ENCODE measurements around the gene SLC25A22. TPM values are rescaled to one million over a fixed set of nuclear protein-coding genes. Genes with fewer than 3 reads are reported as not detected.

SLC25A22 gene
- 10 to 100 TPM; 10.2 TPM for polyA plus RNA-seq

DNA sequence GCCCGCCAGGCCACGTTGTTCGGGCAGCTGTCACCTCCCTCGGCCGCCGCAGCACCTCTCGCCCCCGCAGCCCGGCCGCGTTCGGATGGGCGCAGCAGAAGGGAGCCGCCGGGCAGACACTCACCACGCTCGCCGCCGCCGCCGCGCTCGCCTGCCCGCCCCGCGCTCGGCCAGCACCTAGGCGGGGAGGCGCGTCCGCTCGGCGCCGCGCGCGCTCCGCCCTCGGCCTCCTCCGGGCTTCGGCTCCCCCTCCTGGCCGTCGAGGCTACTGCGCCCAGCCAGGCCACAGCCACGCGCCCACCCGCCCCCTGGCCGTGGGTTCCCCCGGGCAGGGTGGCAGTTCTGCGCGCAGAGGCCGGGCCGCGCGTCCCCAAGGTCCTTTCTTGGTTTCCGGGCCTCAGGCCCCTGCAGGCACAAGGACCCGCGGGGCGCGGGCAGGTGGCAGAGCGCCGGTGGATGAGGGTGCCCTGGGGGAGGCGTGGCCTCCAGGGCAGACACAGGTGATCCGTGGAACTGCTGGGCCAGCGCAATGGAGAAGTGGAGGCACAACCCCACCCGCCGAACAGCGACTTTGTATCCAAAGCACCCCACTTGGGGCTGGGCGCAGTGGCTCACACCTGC lies at the start of gene SLC25A22:
Gene SLC25A22 (minus strand): TSS at position 189 of the 621 bp plus-strand sequence. CDS start 3,275 bp downstream, outside the sequence.
- Histone ChIP-seq H3K36me3 (ENCODE audit: control insufficient read depth in 2 of 2, insufficient read depth in 2 of 2, low read length in 1 of 2) (peaks cover 0 to 34% of the 10 kb centered on the region in 2 donors), H3K4me3 (ENCODE audit: low read depth in 1 of 2, low read length in 2 of 2) (peak within 1 kb of the TSS; percentile 51 to 68), H3K9me3 (ENCODE audit: control insufficient read depth in 2 of 2, insufficient read depth in 1 of 2, low read depth in 1 of 2, low read length in 1 of 2) (no peaks in the 10 kb centered on the region), H3K27ac (ENCODE audit: low read depth in 2 of 2, low read length in 1 of 2) (peak within 1 kb of the TSS; percentile 87 to 89), H3K4me1 (ENCODE audit: control insufficient read depth in 2 of 2, insufficient read depth in 2 of 2, low read length in 1 of 2) (peaks cover 6 to 26% of the 10 kb centered on the region in 2 donors), H3K27me3 (ENCODE audit: control insufficient read depth in 1 of 2, insufficient read depth in 2 of 2, low read length in 2 of 2) (no peaks in the 10 kb centered on the region)
- WGBS, 2 donors = 3 to 4% methylated on average over 55 to 69 of the region's 69 CpGs

GRCh38 chr11:847876-848275 lies 49.8 kb upstream of the SLC25A22 start:
- Histone ChIP-seq H3K27me3 (ENCODE audit: control insufficient read depth in 1 of 2, insufficient read depth in 2 of 2, low read length in 2 of 2) (peaks cover 0 to 5% of the 10 kb centered on the region in 2 donors), H3K9me3 (ENCODE audit: control insufficient read depth in 2 of 2, insufficient read depth in 1 of 2, low read depth in 1 of 2, low read length in 1 of 2) (no peaks in the 10 kb centered on the region), H3K4me1 (ENCODE audit: control insufficient read depth in 2 of 2, insufficient read depth in 2 of 2, low read length in 1 of 2) (peaks cover 15 to 22% of the 10 kb centered on the region in 2 donors), H3K36me3 (ENCODE audit: control insufficient read depth in 2 of 2, insufficient read depth in 2 of 2, low read length in 1 of 2) (no peaks in the 10 kb centered on the region), H3K4me3 (ENCODE audit: low read depth in 1 of 2, low read length in 2 of 2) (no peak overlapping the region), H3K27ac (ENCODE audit: low read depth in 2 of 2, low read length in 1 of 2) (no peak overlapping the region)
- WGBS, 2 donors = 76 to 79% methylated on average over 18 of the region's 18 CpGs

GRCh38 chr11:846496-847098 lies 48.5 kb upstream of the SLC25A22 start:
- H3K4me1 ChIP-seq (ENCODE audit: control insufficient read depth in 2 of 2, insufficient read depth in 2 of 2, low read length in 1 of 2) = peaks cover 15 to 22% of the 10 kb centered on the region in 2 donors
- 51 to 62% methylated on average over 11 of the region's 11 CpGs for WGBS, 2 donors

GRCh38 chr11:845872-846495 lies 47.9 kb upstream of the SLC25A22 start:
- Histone ChIP-seq H3K4me1 (ENCODE audit: control insufficient read depth in 2 of 2, insufficient read depth in 2 of 2, low read length in 1 of 2) (peaks cover 19 to 22% of the 10 kb centered on the region in 2 donors), H3K36me3 (ENCODE audit: control insufficient read depth in 2 of 2, insufficient read depth in 2 of 2, low read length in 1 of 2) (no peaks in the 10 kb centered on the region), H3K27me3 (ENCODE audit: control insufficient read depth in 1 of 2, insufficient read depth in 2 of 2, low read length in 2 of 2) (peaks cover 0 to 5% of the 10 kb centered on the region in 2 donors), H3K4me3 (ENCODE audit: low read depth in 1 of 2, low read length in 2 of 2) (no peak overlapping the region), H3K27ac (ENCODE audit: low read depth in 2 of 2, low read length in 1 of 2) (peak overlapping the region in 1 of 2 donors; percentile 79), H3K9me3 (ENCODE audit: control insufficient read depth in 2 of 2, insufficient read depth in 1 of 2, low read depth in 1 of 2, low read length in 1 of 2) (no peaks in the 10 kb centered on the region)
- WGBS, 2 donors = 41 to 44% methylated on average over 8 of the region's 8 CpGs

More at GRCh38 chr11:846496-847098, 48.5 kb upstream of the SLC25A22 start:
- no peak overlapping the region for H3K4me3 ChIP-seq (ENCODE audit: low read depth in 1 of 2, low read length in 2 of 2)
- H3K36me3 ChIP-seq (ENCODE audit: control insufficient read depth in 2 of 2, insufficient read depth in 2 of 2, low read length in 1 of 2) = no peaks in the 10 kb centered on the region
- no peaks in the 10 kb centered on the region for H3K9me3 ChIP-seq (ENCODE audit: control insufficient read depth in 2 of 2, insufficient read depth in 1 of 2, low read depth in 1 of 2, low read length in 1 of 2)
- peak overlapping the region in 1 of 2 donors; percentile 24 for H3K27ac ChIP-seq (ENCODE audit: low read depth in 2 of 2, low read length in 1 of 2)
- peaks cover 0 to 5% of the 10 kb centered on the region in 2 donors for H3K27me3 ChIP-seq (ENCODE audit: control insufficient read depth in 1 of 2, insufficient read depth in 2 of 2, low read length in 2 of 2)

- Histone ChIP-seq H3K27me3 (ENCODE audit: control insufficient read depth in 1 of 2, insufficient read depth in 2 of 2, low read length in 2 of 2) (peaks cover 0 to 5% of the 10 kb centered on the region in 2 donors), H3K27ac (ENCODE audit: low read depth in 2 of 2, low read length in 1 of 2) (peak overlapping the region; percentile 72 to 79), H3K36me3 (ENCODE audit: control insufficient read depth in 2 of 2, insufficient read depth in 2 of 2, low read length in 1 of 2) (peaks cover 0 to 3% of the 10 kb centered on the region in 2 donors), H3K4me3 (ENCODE audit: low read depth in 1 of 2, low read length in 2 of 2) (peak overlapping the region in 1 of 2 donors; percentile 72), H3K4me1 (ENCODE audit: control insufficient read depth in 2 of 2, insufficient read depth in 2 of 2, low read length in 1 of 2) (peaks cover 19 to 25% of the 10 kb centered on the region in 2 donors), H3K9me3 (ENCODE audit: control insufficient read depth in 2 of 2, insufficient read depth in 1 of 2, low read depth in 1 of 2, low read length in 1 of 2) (no peaks in the 10 kb centered on the region)
- WGBS, 2 donors = 28 to 32% methylated on average over 30 to 31 of the region's 31 CpGs
Measured at GRCh38 chr11:844693-845644, 46.9 kb upstream of the SLC25A22 start.

DNA sequence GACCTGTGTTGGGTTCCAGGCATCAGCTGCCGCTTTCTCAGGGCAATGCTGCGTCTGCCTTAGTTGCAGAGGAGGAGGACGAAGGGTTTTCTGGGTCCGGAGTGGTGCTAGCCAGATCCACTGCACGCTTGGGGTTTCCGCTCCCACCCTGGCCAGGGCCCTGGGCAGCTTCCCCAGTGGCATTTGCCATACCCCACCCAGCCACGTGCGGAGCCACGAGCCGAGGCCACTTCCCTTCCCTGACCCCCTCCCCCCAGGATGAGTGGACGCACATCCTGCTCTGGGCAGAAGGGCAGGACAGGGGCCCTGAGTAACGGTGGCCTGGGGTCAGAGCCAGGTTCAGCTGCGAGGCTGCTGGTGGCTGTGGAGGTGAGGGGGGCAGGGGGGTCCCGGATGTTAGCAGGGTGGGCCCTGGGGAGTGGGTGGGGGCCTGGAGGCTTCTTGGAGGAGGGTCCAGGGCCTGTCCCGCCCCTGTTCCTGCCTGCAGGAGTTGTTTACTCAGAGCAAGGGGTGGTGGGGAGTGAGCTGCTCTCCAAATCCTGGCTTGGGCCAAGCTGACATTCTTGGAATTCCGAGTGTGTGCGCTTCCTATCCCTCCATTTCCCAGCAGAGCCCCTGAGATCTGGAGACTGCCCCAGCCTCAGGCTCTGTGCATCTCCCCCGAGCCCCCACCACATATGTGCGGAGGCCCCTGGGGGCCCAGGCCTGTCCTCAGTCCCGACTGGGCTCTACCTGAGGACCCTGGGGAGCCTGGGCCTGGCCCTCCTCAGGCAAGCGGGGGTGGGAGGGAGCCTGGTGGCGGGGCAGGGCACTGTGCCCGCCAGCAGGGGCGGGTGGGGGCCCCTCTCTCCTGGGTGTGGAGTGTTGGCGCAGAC lies 46.0 kb upstream of the SLC25A22 start:
- Histone ChIP-seq H3K9me3 (ENCODE audit: control insufficient read depth in 2 of 2, insufficient read depth in 1 of 2, low read depth in 1 of 2, low read length in 1 of 2) (no peaks in the 10 kb centered on the region), H3K4me3 (ENCODE audit: low read depth in 1 of 2, low read length in 2 of 2) (peak overlapping the region; percentile 72 to 92), H3K36me3 (ENCODE audit: control insufficient read depth in 2 of 2, insufficient read depth in 2 of 2, low read length in 1 of 2) (peaks cover 0 to 8% of the 10 kb centered on the region in 2 donors), H3K27me3 (ENCODE audit: control insufficient read depth in 1 of 2, insufficient read depth in 2 of 2, low read length in 2 of 2) (no peaks in the 10 kb centered on the region), H3K27ac (ENCODE audit: low read depth in 2 of 2, low read length in 1 of 2) (peak overlapping the region; percentile 72 to 79), H3K4me1 (ENCODE audit: control insufficient read depth in 2 of 2, insufficient read depth in 2 of 2, low read length in 1 of 2) (peaks cover 14 to 23% of the 10 kb centered on the region in 2 donors)
- 4 to 7% methylated on average over 21 to 25 of the region's 25 CpGs for WGBS, 2 donors

GRCh38 chr11:843086-843734 lies 45.1 kb upstream of the SLC25A22 start:
- Histone ChIP-seq H3K27me3 (ENCODE audit: control insufficient read depth in 1 of 2, insufficient read depth in 2 of 2, low read length in 2 of 2) (no peaks in the 10 kb centered on the region), H3K27ac (ENCODE audit: low read depth in 2 of 2, low read length in 1 of 2) (peak overlapping the region; percentile 72 to 79), H3K9me3 (ENCODE audit: control insufficient read depth in 2 of 2, insufficient read depth in 1 of 2, low read depth in 1 of 2, low read length in 1 of 2) (no peaks in the 10 kb centered on the region), H3K36me3 (ENCODE audit: control insufficient read depth in 2 of 2, insufficient read depth in 2 of 2, low read length in 1 of 2) (peaks cover 0 to 16% of the 10 kb centered on the region in 2 donors), H3K4me3 (ENCODE audit: low read depth in 1 of 2, low read length in 2 of 2) (peak overlapping the region; percentile 72 to 92), H3K4me1 (ENCODE audit: control insufficient read depth in 2 of 2, insufficient read depth in 2 of 2, low read length in 1 of 2) (peaks cover 10 to 23% of the 10 kb centered on the region in 2 donors)
- 0 to 1% methylated on average over 36 to 53 of the region's 53 CpGs for WGBS, 2 donors

DNA sequence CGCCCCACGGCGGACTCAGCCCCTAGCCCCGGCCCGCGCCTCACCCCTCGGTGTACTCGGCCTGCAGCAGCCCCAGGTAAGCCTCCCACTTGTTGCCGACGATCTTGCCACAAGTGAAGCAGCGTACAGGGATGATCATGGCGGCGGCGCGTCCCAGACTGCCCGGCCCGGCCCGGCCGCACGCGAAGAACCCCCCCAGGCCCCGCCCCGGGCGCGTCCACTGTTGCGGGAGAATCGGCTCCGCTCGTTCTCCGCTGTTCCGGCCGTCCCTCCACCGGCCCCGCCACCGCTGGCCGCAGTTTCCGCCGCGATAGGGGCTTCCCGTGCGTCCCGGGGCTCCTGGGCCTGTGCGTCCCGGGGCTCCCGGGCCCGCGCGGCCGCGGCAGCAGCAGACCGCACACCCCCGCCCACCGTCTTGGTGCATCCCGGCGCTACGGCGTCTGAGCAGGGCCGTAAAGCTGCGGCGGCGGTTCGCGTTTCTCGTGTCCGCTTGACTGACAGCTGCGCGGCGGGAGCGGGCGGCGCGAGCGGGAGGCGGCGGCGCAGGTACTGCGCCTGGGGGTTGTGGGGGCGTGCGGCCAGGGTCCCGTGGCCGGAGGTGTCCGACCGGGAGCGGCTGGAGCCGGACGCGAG lies 44.4 kb upstream of the SLC25A22 start, which contains the start of the genes POLR2L and TSPAN4:
Gene POLR2L (minus strand): TSS at position 160 of the 633 bp plus-strand sequence. CDS start 21 bp downstream, at position 139.
Gene TSPAN4 (plus strand): TSS at position 483 of the 633 bp plus-strand sequence. CDS start 7,453 bp downstream, outside the sequence.
- peak within 1 kb of the TSS; percentile 72 to 92 for H3K4me3 ChIP-seq (ENCODE audit: low read depth in 1 of 2, low read length in 2 of 2)
- peak within 1 kb of the TSS; percentile 72 to 79 for H3K27ac ChIP-seq (ENCODE audit: low read depth in 2 of 2, low read length in 1 of 2)
- H3K9me3 ChIP-seq (ENCODE audit: control insufficient read depth in 2 of 2, insufficient read depth in 1 of 2, low read depth in 1 of 2, low read length in 1 of 2) = no peaks in the 10 kb centered on the region
- H3K27me3 ChIP-seq (ENCODE audit: control insufficient read depth in 1 of 2, insufficient read depth in 2 of 2, low read length in 2 of 2) = no peaks in the 10 kb centered on the region
- 0% methylated on average over 59 to 87 of the region's 87 CpGs for WGBS, 2 donors
- peaks cover 10 to 23% of the 10 kb centered on the region in 2 donors for H3K4me1 ChIP-seq (ENCODE audit: control insufficient read depth in 2 of 2, insufficient read depth in 2 of 2, low read length in 1 of 2)
- H3K36me3 ChIP-seq (ENCODE audit: control insufficient read depth in 2 of 2, insufficient read depth in 2 of 2, low read length in 1 of 2) = peaks cover 0 to 21% of the 10 kb centered on the region in 2 donors

Data from esophagus (tissue), 2 donors.